KMS-11 (cell line): ENCODE results near the gene NKAIN2.

Experiments used
- H2AFZ ChIP-seq: fragments of 200-600 bp; sonication (generic); 2 replicates; pipeline ENCODE4 v1.6.1; 2016; ENCODE audit warnings: antibody characterized with exemption, mixed run types, low read depth
- H3K27ac ChIP-seq: fragments of 200-600 bp; sonication (generic); 2 replicates; pipeline ENCODE4 v1.6.1; 2016; ENCODE audit warnings: mild to moderate bottlenecking, mixed run types
- H3K27me3 ChIP-seq: fragments of 200-600 bp; sonication (generic); 2 replicates; pipeline ENCODE4 v1.6.1; 2017; ENCODE audit warnings: mild to moderate bottlenecking, low read depth, mixed run types, moderate library complexity; ENCODE audit not compliant: insufficient read depth
- H3K36me3 ChIP-seq: fragments of 200-600 bp; sonication (generic); 2 replicates; pipeline ENCODE4 v1.6.1; 2017; ENCODE audit warnings: mild to moderate bottlenecking, mixed run types; ENCODE audit not compliant: insufficient read depth
- H3K4me1 ChIP-seq: fragments of 200-600 bp; sonication (generic); 2 replicates; pipeline ENCODE4 v1.6.1; 2016; ENCODE audit warnings: mild to moderate bottlenecking, low read depth, mixed run types; ENCODE audit not compliant: poor library complexity, severe bottlenecking
- H3K4me2 ChIP-seq: fragments of 200-600 bp; sonication (generic); 2 replicates; pipeline ENCODE4 v1.7.0; 2016; ENCODE audit warnings: mild to moderate bottlenecking, mixed run types
- H3K4me3 ChIP-seq: fragments of 200-600 bp; sonication (generic); IDR thresholded peaks from 2 replicates; pipeline ENCODE4 v1.6.1; 2017; ENCODE audit warnings: low read depth, low read length, mixed read lengths; ENCODE audit not compliant: insufficient read depth
- H3K79me2 ChIP-seq: fragments of 200-600 bp; sonication (generic); 2 replicates; pipeline ENCODE4 v1.6.1; 2016; ENCODE audit warnings: low read depth, mixed run types; ENCODE audit not compliant: insufficient read depth
- H3K9ac ChIP-seq: fragments of 200-600 bp; sonication (generic); 2 replicates; pipeline ENCODE4 v1.6.1; 2016; ENCODE audit warnings: mild to moderate bottlenecking, mixed run types
- H4K20me1 ChIP-seq: fragments of 200-600 bp; sonication (generic); 2 replicates; pipeline ENCODE4 v1.6.1; 2016; ENCODE audit warnings: mild to moderate bottlenecking, mixed run types; ENCODE audit not compliant: insufficient read depth
- TF ChIP-seq, protein P1 (sequence below): fragments of 200-600 bp; sonication (generic); conservative IDR thresholded peaks from 2 replicates; pipeline ENCODE4 v1.6.1; 2017; ENCODE audit warnings: low read depth, mild to moderate bottlenecking, antibody characterized with exemption, low read length, moderate library complexity, mixed read lengths

The NKAIN2 gene

GRCh38 chr6:123803504-123804013, at the start of gene NKAIN2:
TSS of gene NKAIN2 (plus strand) at chr6:123803865.
- Histone ChIP-seq H3K9ac (no peak within 1 kb of the TSS), H3K4me1 (peaks cover 11% of the 10 kb centered on the region), H2AFZ (peak within 1 kb of the TSS; percentile 73), H3K4me3 (no peak within 1 kb of the TSS), H3K36me3 (no peaks in the 10 kb centered on the region), H3K27me3 (no peaks in the 10 kb centered on the region), H3K27ac (no peak within 1 kb of the TSS), H4K20me1 (no peaks in the 10 kb centered on the region), H3K79me2 (no peaks in the 10 kb centered on the region), H3K4me2 (peak within 1 kb of the TSS; percentile 60)
- TF ChIP-seq, protein P1, sequence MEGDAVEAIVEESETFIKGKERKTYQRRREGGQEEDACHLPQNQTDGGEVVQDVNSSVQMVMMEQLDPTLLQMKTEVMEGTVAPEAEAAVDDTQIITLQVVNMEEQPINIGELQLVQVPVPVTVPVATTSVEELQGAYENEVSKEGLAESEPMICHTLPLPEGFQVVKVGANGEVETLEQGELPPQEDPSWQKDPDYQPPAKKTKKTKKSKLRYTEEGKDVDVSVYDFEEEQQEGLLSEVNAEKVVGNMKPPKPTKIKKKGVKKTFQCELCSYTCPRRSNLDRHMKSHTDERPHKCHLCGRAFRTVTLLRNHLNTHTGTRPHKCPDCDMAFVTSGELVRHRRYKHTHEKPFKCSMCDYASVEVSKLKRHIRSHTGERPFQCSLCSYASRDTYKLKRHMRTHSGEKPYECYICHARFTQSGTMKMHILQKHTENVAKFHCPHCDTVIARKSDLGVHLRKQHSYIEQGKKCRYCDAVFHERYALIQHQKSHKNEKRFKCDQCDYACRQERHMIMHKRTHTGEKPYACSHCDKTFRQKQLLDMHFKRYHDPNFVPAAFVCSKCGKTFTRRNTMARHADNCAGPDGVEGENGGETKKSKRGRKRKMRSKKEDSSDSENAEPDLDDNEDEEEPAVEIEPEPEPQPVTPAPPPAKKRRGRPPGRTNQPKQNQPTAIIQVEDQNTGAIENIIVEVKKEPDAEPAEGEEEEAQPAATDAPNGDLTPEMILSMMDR, result no peak

DNA sequence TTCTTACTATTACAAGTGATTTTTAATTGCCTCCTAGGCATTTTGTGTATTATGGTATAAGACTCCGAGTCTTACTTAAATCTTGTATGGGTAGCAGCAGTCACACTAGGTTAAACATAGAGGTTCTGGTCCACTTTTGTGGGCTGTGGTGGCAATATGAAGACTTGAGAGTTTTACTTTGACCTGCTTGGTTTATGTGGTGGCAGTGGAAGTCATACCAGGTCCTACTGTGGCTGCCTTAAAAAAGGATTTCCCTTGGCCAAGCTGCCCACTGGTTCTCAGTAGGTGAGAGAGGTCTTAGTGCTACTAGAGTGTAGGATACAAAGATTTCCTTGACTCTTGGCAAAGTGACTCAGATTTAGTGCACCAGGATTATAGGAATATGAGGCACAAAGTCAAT, 44.2 kb upstream of the NKAIN2 start:
- H4K20me1 ChIP-seq, result no peaks in the 10 kb centered on the region
- TF ChIP-seq, protein P1, result no peak
- H3K27ac ChIP-seq, result no peak overlapping the region
- no peaks in the 10 kb centered on the region for H3K79me2 ChIP-seq
- no peak overlapping the region for H3K9ac ChIP-seq
- no peak overlapping the region for H3K4me2 ChIP-seq
- no peak overlapping the region for H2AFZ ChIP-seq
- H3K36me3 ChIP-seq, result no peaks in the 10 kb centered on the region
- no peak overlapping the region for H3K4me3 ChIP-seq
- H3K4me1 ChIP-seq, result no peaks in the 10 kb centered on the region
- H3K27me3 ChIP-seq, result no peaks in the 10 kb centered on the region

- Histone ChIP-seq H3K4me2 (no peak overlapping the region), H3K4me1 (peaks cover 15% of the 10 kb centered on the region), H2AFZ (no peak overlapping the region), H3K4me3 (no peak overlapping the region), H3K79me2 (no peaks in the 10 kb centered on the region), H3K9ac (no peak overlapping the region), H4K20me1 (no peaks in the 10 kb centered on the region), H3K36me3 (no peaks in the 10 kb centered on the region), H3K27ac (no peak overlapping the region), H3K27me3 (no peaks in the 10 kb centered on the region)
- TF ChIP-seq, protein P1, result no peak
Measured at GRCh38 chr6:123763904-123764303, 39.8 kb upstream of the NKAIN2 start.

DNA sequence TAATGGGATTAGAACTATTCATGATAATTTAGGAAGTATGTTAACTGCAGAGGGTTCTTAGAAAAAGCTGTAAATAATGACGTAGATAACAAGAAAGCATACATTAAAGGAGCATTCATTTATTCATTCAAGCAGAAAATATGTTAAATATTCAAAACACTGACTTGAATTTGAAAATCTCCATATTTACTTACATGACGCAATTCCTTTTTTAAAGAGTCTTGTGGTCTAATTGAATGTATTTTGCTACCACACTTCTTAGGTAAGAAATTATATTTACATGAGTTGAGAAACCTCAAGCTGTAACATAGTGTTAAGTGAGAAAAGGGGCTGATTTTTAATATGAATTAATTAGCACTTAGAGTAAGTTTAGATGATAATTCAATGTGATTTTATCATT, 38.9 kb upstream of the NKAIN2 start:
- Histone ChIP-seq H3K4me3 (no peak overlapping the region), H3K9ac (no peak overlapping the region), H4K20me1 (no peaks in the 10 kb centered on the region), H3K27ac (no peak overlapping the region), H3K36me3 (no peaks in the 10 kb centered on the region), H3K4me2 (no peak overlapping the region), H2AFZ (no peak overlapping the region), H3K79me2 (no peaks in the 10 kb centered on the region), H3K4me1 (peaks cover 23% of the 10 kb centered on the region), H3K27me3 (no peaks in the 10 kb centered on the region)
- TF ChIP-seq, protein P1, result no peak
